Vagina (tissue), 2 donors: Measurements from ENCODE around the gene HOOK2. TPM values are rescaled to one million over a fixed set of nuclear protein-coding genes. Genes with fewer than 3 reads are reported as not detected.

ENCODE experiments used
- DNase-seq, 2 donors: peaks; one replicate each; pipeline ENCODE4 v3.0.0-alpha.2; 2017; ENCODE audit errors: extremely low spot score in 2 of 2
- H3K27ac ChIP-seq: fragments of 200-600 bp; sonication (generic); one replicate; pipeline ENCODE4 v1.5.1; 2019
- H3K27me3 ChIP-seq: fragments of 200-600 bp; sonication (generic); one replicate; pipeline ENCODE4 v1.5.1; 2019
- H3K36me3 ChIP-seq, 2 donors: fragments of 200-600 bp; sonication (generic); one replicate each; pipeline ENCODE4 v1.5.1; 2017 to 2019
- H3K4me1 ChIP-seq: fragments of 200-600 bp; sonication (generic); one replicate; pipeline ENCODE4 v1.5.1; 2019
- H3K4me3 ChIP-seq, 2 donors: fragments of 200-600 bp; sonication (generic); 1 replicate in 1 of 2; 2 replicates in 1 of 2; pipeline ENCODE4 v1.5.1; 2016 to 2019
- H3K9me3 ChIP-seq: fragments of 200-600 bp; sonication (generic); one replicate; pipeline ENCODE4 v1.5.1; 2019
- POLR2A ChIP-seq, 2 donors: fragments of 450-650 bp; IDR thresholded peaks; one replicate each; pipeline ENCODE4 v1.6.1; 2017; ENCODE audit warnings: antibody characterized with exemption in 2 of 2, mild to moderate bottlenecking in 2 of 2, moderate library complexity in 2 of 2
- POLR2AphosphoS5 ChIP-seq, 2 donors: sonication (generic); formaldehyde crosslinking; IDR thresholded peaks; one replicate each; pipeline ENCODE4 v1.9.0; 2017; ENCODE audit warnings: antibody characterized with exemption in 2 of 2, mild to moderate bottlenecking in 2 of 2, low read depth in 1 of 2; ENCODE audit not compliant: insufficient read depth in 1 of 2
- intact Hi-C: fragments of 100-400 bp; cut with DNase I; formaldehyde crosslinking; loops from one replicate; pipeline ENCODE4 v1.15.1; 2023
- total RNA-seq: library from RNA; depleted of rRNA; stranded (reverse); fragments of >200 nt; gene quantifications from one replicate; pipeline ENCODE4 v1.2.3, GENCODE V29; 2016
- TF ChIP-seq, protein P1 (sequence below), 3 experiments: fragments of 450-650 bp in 2 of 3; fragments of 200-600 bp in 1 of 3; sonication (generic) in 1 of 3; IDR thresholded peaks; one replicate each; pipeline ENCODE4 v1.5.1; 2017 to 2019; ENCODE audit warnings: antibody characterized with exemption in 3 of 3, mild to moderate bottlenecking in 2 of 3, moderate library complexity in 2 of 3

The HOOK2 gene
- total RNA-seq, 1 donor from 2014 or later = 65.6 TPM

DNA sequence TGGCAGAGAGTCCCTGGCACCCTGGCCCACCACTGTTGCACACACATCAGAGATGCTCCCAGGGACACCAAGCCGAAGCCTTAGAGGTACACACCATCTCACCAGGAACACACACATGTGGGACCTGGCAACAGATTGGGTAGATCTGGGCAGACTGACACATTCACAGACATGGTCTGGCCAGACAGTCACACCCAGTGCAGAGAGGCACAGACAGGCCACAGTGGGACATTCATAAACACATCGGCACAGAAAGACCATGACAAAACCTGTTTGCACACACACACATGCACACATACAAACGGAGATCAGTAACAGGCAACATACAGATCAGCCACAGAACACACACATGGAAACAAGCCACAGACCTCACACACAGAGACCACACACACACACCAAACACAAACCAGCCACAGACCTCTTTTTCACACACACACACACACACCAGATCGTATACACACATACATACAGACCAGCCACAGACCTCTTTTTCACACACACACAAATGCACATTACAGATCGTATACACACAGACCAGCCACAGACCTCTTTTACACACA lies 9.6 kb upstream of the HOOK2 start:
- H3K27me3 ChIP-seq = no peaks in the 10 kb centered on the region
- no peaks in the 10 kb centered on the region for H3K9me3 ChIP-seq
- peaks cover 75% of the 10 kb centered on the region for H3K4me1 ChIP-seq
- DNase-seq = no peak
- no peak for TF ChIP-seq POLR2A (IDR thresholded peaks at IDR 0.05)
- TF ChIP-seq, protein P1, sequence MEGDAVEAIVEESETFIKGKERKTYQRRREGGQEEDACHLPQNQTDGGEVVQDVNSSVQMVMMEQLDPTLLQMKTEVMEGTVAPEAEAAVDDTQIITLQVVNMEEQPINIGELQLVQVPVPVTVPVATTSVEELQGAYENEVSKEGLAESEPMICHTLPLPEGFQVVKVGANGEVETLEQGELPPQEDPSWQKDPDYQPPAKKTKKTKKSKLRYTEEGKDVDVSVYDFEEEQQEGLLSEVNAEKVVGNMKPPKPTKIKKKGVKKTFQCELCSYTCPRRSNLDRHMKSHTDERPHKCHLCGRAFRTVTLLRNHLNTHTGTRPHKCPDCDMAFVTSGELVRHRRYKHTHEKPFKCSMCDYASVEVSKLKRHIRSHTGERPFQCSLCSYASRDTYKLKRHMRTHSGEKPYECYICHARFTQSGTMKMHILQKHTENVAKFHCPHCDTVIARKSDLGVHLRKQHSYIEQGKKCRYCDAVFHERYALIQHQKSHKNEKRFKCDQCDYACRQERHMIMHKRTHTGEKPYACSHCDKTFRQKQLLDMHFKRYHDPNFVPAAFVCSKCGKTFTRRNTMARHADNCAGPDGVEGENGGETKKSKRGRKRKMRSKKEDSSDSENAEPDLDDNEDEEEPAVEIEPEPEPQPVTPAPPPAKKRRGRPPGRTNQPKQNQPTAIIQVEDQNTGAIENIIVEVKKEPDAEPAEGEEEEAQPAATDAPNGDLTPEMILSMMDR (IDR thresholded peaks at IDR 0.05) = no peak
- TF ChIP-seq POLR2AphosphoS5 (IDR thresholded peaks at IDR 0.05; ENCODE audit: insufficient read depth in 1 of 2, low read depth in 1 of 2) = no peak
- peak overlapping the region; percentile 97 for H3K27ac ChIP-seq
- H3K4me3 ChIP-seq = no peak overlapping the region
- H3K36me3 ChIP-seq = no peaks in the 10 kb centered on the region
- intact Hi-C loops = no loop called here

DNA sequence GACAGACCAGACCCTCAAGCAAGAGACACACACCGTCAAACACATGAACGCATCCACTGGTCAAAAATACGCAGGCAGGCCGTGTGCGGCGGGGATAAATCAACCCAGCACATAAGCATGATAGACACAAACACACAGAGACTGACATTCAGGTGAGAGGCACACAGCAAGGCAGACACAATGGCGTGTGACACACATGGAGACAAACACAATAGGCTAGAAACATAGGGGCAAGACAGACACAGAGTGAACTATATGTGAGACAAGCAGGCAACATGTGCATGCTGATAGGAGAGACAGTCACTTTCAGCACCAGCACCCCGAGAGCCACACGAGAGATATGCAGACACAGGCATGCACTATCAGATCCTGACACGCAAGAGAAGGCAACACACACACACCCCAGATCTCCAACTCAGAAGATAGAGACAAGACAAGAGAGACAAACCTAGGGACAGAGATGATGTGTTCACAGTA lies 9.1 kb upstream of the HOOK2 start:
- Histone ChIP-seq H3K4me3 (peak overlapping the region in 1 of 2 donors; percentile 7), H3K4me1 (peaks cover 76% of the 10 kb centered on the region), H3K36me3 (no peaks in the 10 kb centered on the region), H3K9me3 (no peaks in the 10 kb centered on the region), H3K27ac (peak overlapping the region; percentile 97), H3K27me3 (no peaks in the 10 kb centered on the region)
- intact Hi-C loops = no loop called here
- TF ChIP-seq, protein P1 (IDR thresholded peaks at IDR 0.05) = no peak
- TF ChIP-seq POLR2AphosphoS5 (IDR thresholded peaks at IDR 0.05; ENCODE audit: insufficient read depth in 1 of 2, low read depth in 1 of 2) = no peak
- no peak for TF ChIP-seq POLR2A (IDR thresholded peaks at IDR 0.05)
- no peak for DNase-seq

DNA sequence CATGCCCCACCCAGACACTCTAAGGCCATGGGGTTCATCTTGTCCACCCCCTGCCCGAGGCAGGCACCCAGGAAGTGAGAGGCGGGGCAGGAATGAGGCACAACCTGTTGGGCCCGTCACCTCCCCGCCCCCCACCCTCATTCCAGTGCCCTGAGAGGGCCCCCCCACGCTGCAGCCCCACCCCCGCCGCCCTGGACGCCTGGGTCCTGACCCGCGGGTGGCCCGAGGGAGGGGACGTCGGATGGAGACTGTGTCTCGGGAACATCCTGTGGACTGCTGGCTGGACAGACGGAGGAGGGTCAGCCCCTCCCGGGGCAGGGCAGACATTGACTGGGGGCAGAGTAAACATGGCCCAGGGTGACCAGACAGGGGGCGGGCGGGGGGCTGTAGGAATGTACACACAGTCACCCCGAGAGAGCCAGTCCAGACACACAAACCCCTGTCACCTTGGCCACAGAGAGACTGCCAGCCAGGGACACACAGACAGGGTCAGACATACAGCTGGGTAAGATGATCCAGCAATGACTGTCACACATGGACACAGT lies 8.6 kb upstream of the HOOK2 start:
- no peaks in the 10 kb centered on the region for H3K9me3 ChIP-seq
- H3K4me3 ChIP-seq = peak overlapping the region in 1 of 2 donors; percentile 45
- no peaks in the 10 kb centered on the region for H3K27me3 ChIP-seq
- DNase-seq = no peak
- intact Hi-C loops = no loop called here
- H3K4me1 ChIP-seq = peaks cover 76% of the 10 kb centered on the region
- TF ChIP-seq, protein P1 (IDR thresholded peaks at IDR 0.05) = no peak
- TF ChIP-seq POLR2AphosphoS5 (IDR thresholded peaks at IDR 0.05; ENCODE audit: insufficient read depth in 1 of 2, low read depth in 1 of 2) (no peak), POLR2A (IDR thresholded peaks at IDR 0.05) (no peak)
- H3K27ac ChIP-seq = peak overlapping the region; percentile 97
- no peaks in the 10 kb centered on the region for H3K36me3 ChIP-seq

DNA sequence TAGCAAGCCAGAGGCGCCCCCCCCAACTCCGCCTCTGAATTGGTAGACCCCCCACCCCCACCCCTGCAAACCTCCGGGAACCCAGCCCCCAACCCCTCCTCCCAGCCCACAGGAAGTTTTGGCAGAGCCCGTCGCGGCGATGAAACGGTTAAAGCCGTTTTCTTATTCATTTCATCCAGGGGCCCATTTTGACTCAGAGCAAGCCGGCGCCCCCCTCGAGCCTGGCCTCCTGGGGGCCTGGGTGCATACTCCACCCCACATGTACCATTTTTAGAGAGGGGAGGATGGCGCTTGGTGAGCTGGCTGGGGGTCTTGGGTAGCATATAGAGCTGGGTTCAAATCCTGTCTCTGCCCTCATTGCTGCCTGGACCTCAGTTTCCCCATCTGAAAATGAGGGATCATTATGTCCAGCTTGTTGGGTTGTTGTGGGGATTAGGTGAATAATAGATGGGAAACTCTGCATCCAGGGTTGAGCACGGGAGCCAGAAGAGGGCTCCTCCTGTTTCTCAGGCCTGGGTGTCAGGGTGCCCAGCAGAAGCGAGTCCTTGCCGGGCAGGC lies 8.0 kb upstream of the HOOK2 start:
- intact Hi-C loops = no loop called here

More for the DNA sequence above, 8.0 kb upstream of the HOOK2 start:
- DNase-seq = no peak
- Histone ChIP-seq H3K9me3 (no peaks in the 10 kb centered on the region), H3K4me1 (peaks cover 76% of the 10 kb centered on the region), H3K36me3 (no peaks in the 10 kb centered on the region), H3K4me3 (peak overlapping the region; percentile 45 to 59), H3K27ac (peak overlapping the region; percentile 97), H3K27me3 (no peaks in the 10 kb centered on the region)
- no peak for TF ChIP-seq POLR2A (IDR thresholded peaks at IDR 0.05)
- TF ChIP-seq, protein P1 (IDR thresholded peaks at IDR 0.05) = no peak
- TF ChIP-seq POLR2AphosphoS5 (IDR thresholded peaks at IDR 0.05; ENCODE audit: insufficient read depth in 1 of 2, low read depth in 1 of 2) = no peak
